HG03280 (cell line): Measurements from ENCODE around the gene SPTA1.

Source experiments
- ATAC-seq: cut with Tn5 transposase; IDR thresholded peaks from one replicate; pipeline ENCODE4 v1.9.1; 2021; ENCODE audit warnings: mild to moderate bottlenecking, moderate library complexity; ENCODE audit not compliant: unreplicated experiment

The SPTA1 gene

GRCh38 chr1:158579733-158580132, 106.8 kb downstream of the SPTA1 start, which contains the start of gene OR10X1:
Gene OR10X1 (minus strand): TSS chr1:158579899. CDS start chr1:158579899, 0 bp downstream.
- no peak for ATAC-seq

DNA sequence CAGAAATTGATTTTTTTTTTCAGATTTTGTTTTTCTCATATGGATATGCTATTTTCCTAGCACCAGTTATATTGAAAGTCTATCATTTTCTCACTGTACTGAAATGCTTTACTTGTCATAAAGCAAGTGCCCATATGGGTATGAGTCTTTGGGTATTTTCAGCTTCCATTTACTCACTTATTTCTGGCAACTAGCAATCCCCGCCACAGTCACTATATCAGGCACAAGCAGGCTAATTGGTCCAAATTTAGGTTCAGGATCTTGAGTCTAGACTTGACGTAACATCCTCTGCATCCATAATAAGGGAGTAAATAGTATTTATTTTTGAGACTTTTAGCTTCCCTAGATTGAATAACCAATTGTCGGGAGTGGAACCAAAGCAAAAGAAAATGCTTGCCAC, 109.0 kb downstream of the SPTA1 start:
- no peak for ATAC-seq

GRCh38 chr1:158572226-158572625, 114.3 kb downstream of the SPTA1 start:
- no peak for ATAC-seq

GRCh38 chr1:158570480-158570879, 116.0 kb downstream of the SPTA1 start, which contains the start of gene OR6P1:
Gene OR6P1 (minus strand): TSS chr1:158570580. CDS start chr1:158563604, 6,976 bp downstream.
- no peak for ATAC-seq

GRCh38 chr1:158564608-158565007, 121.9 kb downstream of the SPTA1 start:
- no peak for ATAC-seq

DNA sequence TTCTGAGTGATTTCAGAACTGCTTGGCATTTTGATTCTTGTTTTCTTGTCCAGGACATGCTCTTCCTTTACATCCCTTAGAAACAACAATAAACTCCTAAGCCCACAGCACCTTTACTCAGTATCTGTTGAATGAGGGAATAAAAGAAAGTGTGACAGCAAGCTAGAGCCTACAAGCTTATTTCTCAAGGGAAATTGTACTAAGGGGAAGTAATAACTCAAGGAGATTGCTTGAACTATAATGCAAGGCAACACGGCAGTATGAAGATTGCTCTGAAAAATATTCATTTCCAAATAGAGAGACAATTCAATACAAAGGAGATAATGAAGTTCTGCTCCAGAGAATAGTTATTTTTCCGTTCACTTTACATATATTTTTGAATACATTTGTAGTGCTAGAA, 122.7 kb downstream of the SPTA1 start:
- no peak for ATAC-seq
